NCI-H82 treated with DMSO at 0.1 percent for 48 hours (cell line): ENCODE results near the gene GRID2.

ENCODE experiments used
- DNase-seq: peaks from one replicate; lab custom pipeline; 2025; ENCODE audit not compliant: unreplicated experiment; lab: John Stamatoyannopoulos, UW

The GRID2 gene

GRCh38 chr4:93178279-93178678, 874.5 kb downstream of the GRID2 start:
- DNase-seq: no peak

- DNase-seq: no peak
Measured at GRCh38 chr4:93179044-93179443, 875.3 kb downstream of the GRID2 start.

DNA sequence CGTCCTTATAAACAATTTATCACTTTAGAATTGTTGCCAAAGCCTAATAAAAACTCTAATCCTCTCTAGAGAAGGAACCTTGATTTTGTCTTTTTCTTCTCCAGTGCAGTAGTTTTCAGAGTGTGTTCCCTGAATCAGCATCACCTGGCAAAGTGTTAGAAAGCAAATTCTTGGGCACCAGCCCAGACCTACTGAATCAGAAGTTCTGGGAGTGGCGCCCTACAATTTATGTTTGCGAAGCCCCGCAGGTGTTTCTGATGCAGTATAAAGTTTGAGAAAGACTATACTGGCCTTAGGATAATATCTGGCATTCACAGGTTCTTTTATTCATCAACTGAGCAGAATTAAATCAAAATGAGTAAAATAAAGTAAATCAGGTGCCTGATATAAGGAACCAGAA, 879.0 kb downstream of the GRID2 start:
- no peak for DNase-seq

GRCh38 chr4:93183576-93183975, 879.8 kb downstream of the GRID2 start:
- no peak for DNase-seq

- DNase-seq: no peak
Measured at GRCh38 chr4:93184053-93184452, 880.3 kb downstream of the GRID2 start.

- no peak for DNase-seq
Measured at GRCh38 chr4:93186846-93187245, 883.1 kb downstream of the GRID2 start.

DNA sequence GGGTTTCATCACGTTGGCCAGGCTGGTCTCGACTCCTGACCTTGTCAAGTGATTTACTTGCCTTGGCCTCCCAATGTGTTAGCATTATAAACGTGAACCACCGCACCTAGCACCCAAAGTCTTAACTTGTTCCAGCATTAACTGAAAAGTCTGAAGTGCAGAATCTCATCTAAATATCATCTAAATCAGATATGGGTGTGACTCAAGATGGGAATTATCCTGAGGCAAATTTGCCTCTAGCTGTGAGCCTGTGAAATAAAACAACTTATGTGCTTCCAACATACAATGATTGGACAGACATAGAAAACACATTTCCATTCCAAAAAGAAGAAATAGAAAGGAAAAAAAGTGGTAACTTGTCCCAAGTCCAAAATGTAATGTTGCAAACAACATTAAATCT, 883.7 kb downstream of the GRID2 start:
- no peak for DNase-seq

DNA sequence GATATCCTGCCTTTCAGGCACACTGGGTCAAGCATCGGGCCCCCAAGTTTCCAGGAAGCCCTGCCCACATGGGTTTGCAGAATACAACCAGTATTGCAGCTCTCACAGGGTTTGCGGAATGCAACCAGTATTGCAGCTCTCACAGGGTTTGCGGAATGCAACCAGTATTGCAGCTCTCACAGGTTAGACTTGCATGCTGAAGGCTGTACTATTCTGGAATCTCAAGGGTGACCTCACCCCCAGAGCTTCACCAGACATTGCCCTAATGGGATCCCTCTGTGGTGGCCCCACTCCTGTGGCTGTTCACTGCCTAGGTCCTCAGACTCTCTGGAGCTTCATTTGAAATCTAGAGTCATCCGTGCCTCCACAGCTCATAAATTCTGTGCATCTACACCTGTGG, 884.1 kb downstream of the GRID2 start:
- no peak for DNase-seq

DNA sequence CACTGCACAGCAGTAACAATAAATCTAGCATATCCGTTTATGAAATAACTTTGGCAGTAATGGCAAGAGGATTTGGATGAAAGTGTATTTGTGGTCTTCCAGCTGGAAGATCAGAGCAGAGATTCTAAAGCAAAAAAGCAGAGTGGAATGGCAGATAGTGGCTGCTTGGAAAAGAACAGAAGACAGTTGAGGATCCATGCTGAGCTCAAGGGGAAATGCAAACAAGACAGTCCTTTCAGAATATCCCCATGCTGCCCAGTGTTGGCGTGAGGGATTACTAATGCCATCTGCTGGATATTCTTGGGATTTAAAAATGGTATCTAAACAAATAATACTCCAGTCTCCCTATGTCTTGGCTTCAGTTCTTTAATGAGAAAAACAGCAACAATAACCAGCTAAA, 895.7 kb downstream of the GRID2 start:
- peak; percentile 45 for DNase-seq

GRCh38 chr4:93201471-93202096, 897.8 kb downstream of the GRID2 start:
- no peak for DNase-seq

- no peak for DNase-seq
Measured at GRCh38 chr4:93203708-93204107, 899.9 kb downstream of the GRID2 start.

GRCh38 chr4:93212250-93212649, 908.5 kb downstream of the GRID2 start:
- no peak for DNase-seq

DNA sequence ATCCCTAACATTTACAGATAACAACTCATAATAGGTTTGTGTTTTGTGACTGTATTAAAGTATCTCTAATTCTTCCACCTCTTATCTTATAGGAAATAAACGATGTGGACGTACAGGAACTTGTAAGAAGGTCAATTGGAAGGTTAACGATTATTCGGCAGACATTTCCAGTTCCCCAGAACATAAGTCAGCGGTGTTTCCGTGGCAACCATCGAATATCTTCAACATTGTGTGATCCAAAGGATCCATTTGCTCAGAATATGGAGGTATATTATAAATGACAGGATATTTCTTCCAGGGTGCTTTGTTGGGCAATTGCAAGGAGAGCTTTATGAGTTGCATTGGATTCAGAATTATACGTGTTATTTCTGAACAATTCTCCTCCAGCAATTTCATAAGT, 912.9 kb downstream of the GRID2 start:
- no peak for DNase-seq

DNA sequence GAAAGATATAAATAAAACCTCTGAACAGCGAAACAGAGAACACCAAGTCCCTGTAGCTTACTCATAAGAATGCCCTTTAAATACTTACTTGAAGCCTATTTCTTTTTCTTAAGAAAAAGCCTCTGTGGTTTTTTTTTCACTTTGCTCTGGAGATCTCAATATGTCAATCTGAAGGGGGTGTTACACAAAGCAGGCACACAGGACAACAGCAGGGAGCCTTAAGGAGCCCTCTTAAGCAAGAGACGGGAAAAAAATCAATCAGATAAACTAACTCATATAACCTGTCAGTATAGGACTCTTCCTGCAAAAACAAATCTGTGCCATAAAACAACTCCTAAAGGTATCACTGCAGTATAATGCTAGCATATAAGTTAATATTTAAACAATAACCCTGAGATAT, 913.7 kb downstream of the GRID2 start:
- no peak for DNase-seq

- no peak for DNase-seq
Measured at GRCh38 chr4:93221771-93222170, 918.0 kb downstream of the GRID2 start.

GRCh38 chr4:93228021-93228420, 924.3 kb downstream of the GRID2 start:
- no peak for DNase-seq

DNA sequence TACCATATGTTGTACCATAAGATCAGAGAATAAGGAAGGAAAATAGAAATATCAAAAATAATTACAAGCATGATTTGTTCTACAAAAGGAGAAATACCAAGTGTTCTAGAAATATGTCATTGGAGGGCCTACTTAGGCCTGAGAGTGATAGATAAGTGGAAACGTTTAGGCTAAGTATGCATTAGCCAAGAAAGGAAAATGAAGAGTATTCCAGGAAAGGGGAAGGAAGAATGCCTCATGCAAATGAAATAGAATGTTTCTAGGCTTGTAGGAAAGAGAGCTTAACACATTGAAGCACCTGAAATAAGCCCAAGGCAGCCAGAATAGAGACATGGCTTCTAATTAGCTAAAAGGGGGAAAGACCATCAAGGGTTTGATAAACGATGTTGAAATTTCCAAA, 929.1 kb downstream of the GRID2 start:
- DNase-seq: no peak

DNA sequence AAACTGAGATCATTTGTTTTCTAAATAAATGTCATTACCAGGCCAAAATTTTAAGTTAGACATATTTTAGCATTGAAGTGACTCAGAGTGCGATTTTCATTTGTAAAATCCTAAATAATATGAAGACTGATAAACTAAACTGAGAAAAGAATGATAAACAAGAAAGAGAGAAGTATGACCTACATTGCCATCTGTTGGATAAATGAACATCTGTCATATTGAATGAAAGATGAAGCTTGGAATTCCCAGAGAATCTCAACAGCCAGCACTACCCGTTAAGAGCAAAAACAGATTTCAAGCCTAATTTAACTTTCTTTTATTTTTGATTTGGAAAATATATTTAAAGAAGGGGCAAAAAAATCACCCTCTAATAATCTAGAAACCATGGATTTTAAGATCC, 933.8 kb downstream of the GRID2 start:
- DNase-seq: no peak

- no peak for DNase-seq
Measured at GRCh38 chr4:93243262-93243661, 939.5 kb downstream of the GRID2 start.

DNA sequence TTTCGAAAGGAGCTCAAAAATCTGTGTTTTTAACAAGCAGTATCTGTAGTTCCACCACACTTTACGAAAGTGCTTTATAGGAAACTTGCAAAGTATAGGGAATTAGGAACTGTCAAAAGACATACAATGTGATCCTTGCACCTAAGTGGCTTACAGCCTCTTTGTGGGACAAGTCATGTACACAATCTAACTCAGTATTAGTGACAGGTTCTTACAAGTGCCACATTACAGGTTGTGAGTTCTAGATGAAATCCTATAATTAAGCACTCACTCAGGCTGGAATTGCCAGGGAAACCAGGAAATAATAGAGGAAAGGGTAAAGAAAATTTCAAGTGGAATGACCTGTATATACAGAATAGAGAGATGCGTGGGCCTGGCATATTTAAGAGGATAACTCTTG, 957.4 kb downstream of the GRID2 start:
- DNase-seq: no peak

DNA sequence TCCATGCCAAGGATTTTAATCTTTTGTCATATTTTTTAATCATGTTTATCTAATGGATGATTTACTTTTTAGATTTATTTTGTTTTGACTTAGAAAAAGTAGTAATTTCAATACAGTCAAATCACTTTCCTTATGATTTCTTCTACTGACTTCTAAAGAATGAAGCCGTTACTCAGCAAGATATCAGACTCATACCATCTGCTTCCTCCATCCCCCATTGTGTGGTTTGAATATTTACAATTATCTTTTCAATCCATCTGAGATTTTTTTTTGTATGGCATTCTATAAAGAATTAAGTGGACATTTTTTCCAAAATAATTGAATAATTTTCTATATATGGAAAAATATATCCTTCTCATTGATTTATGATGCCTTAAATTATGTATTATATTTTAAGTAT, 959.4 kb downstream of the GRID2 start:
- DNase-seq: no peak

DNA sequence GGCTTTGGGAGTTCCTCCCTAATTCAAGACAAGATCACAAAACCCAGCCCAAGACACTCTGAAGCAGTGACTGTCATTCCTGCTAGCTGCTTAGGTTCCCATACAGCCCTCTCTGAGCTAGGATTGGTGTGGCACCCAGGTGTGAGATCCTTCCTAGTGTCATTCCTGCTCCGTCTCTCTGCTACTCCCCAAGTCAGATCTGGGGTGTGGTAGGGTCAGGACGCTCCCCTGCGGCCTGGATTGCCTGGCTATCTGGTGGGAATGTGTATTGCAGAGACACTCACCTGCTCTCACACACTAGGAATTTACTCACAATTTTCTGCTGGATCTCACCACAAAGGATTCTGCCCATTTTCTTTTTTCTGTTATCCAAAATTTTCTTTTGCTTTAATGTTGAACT, 964.0 kb downstream of the GRID2 start:
- no peak for DNase-seq

- no peak for DNase-seq
Measured at GRCh38 chr4:93285346-93285745, 981.6 kb downstream of the GRID2 start.

DNA sequence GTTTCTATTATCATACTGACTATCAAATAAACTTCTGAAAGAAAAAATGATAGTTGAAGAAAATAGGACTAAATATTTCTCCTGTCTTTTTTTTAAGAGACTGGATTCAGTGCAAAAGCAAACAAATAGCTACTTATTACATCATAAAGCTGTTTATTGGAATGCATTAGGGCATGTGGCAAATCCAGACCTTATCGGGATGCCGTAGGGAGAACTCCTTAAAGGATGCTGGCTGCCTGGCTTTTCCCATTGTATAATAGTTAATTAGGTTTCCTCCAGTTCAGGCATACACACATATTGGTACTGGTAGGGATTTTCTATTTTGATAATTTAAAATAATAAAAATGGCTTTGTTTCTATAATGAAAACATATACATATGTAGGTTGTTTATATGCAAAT, 985.5 kb downstream of the GRID2 start:
- no peak for DNase-seq
